ENCODE results near the gene EVA1C. TPM values are rescaled to one million over a fixed set of nuclear protein-coding genes. Genes with fewer than 3 reads are reported as not detected.

EVA1C gene
- polyA plus RNA-seq, 1 donor (not counting 4 experiments of a cell fraction or from before 2014, with no cell fraction given): 15.3 TPM

DNA sequence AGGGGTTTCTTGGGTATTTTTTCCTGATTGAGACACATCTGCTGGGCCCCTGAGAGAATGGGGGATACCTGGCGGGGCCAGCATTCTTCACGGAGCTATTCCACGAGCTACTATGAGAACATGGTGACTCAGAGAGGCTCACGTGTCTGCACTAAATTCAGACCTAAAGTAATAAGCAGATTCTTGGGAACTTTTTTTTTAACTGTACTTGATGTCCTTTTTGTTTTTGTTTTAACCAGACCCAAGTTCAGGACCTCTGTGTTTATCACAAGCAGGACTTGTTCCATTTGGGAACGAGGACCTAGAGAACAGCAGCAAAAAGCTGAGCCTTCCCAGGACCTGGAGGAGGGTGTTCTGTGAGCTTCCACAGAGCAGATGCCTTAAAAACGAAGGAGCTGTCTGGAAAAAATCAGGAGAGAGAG lies 44.0 kb downstream of the EVA1C start:
- no peaks in the 10 kb centered on the region for H3K9me3 ChIP-seq (ENCODE audit: control insufficient read depth, low read depth, low read length)
- no peak overlapping the region for H3K27ac ChIP-seq (ENCODE audit: control insufficient read depth, insufficient read depth, low read length)
- FAIRE-seq (no peak), DNase-seq (ENCODE audit: low read depth, low spot score) (no peak)
- H3K9me1 ChIP-seq (ENCODE audit: control insufficient read depth, extremely low read depth, insufficient read depth, low read length): no peaks in the 10 kb centered on the region
- H3K27me3 ChIP-seq (ENCODE audit: control insufficient read depth, extremely low read depth, insufficient read depth, low read length): no peaks in the 10 kb centered on the region
- H3K79me2 ChIP-seq (ENCODE audit: control insufficient read depth, insufficient read depth, low read length): no peaks in the 10 kb centered on the region
- H3K4me3 ChIP-seq (ENCODE audit: control insufficient read depth in 2 of 3, extremely low read depth in 1 of 3, insufficient read depth in 2 of 3, low read depth in 1 of 3, low read length in 3 of 3): no peak overlapping the region
- H3K9ac ChIP-seq (ENCODE audit: control insufficient read depth, extremely low read depth, insufficient read depth, low read length): no peak overlapping the region
- H4K20me1 ChIP-seq (ENCODE audit: control insufficient read depth, extremely low read depth, insufficient read depth, low read length): no peaks in the 10 kb centered on the region
- no peak overlapping the region for H3K4me2 ChIP-seq (ENCODE audit: control insufficient read depth, extremely low read depth, insufficient read depth, low read depth, low read length)
- H3K4me1 ChIP-seq (ENCODE audit: control insufficient read depth, extremely low read depth, insufficient read depth, low read length): peaks cover 5% of the 10 kb centered on the region
- no peak for TF ChIP-seq CTCF (optimal IDR thresholded peaks at IDR 0.05 in 1 of 3, IDR thresholded peaks at IDR 0.05 in 1 of 3, conservative IDR thresholded peaks at IDR 0.05 in 1 of 3; ENCODE audit: extremely low read depth in 1 of 3, insufficient read depth in 2 of 3, low read length in 3 of 3)
- no peak for TF ChIP-seq EZH2 (IDR thresholded peaks at IDR 0.05; ENCODE audit: low read length)
- H2AFZ ChIP-seq (ENCODE audit: control insufficient read depth, low read length): no peak overlapping the region
- H3K36me3 ChIP-seq (ENCODE audit: control insufficient read depth in 2 of 2, extremely low read depth in 1 of 2, insufficient read depth in 2 of 2, low read length in 2 of 2): peaks cover 0 to 7% of the 10 kb centered on the region in 2 experiments
- dilution Hi-C loops (cut with MboI; ENCODE audit: extremely low pct_ligation_motif_present, low sequenced_read_pairs): no loop called here

- Histone ChIP-seq H3K36me3 (ENCODE audit: control insufficient read depth in 2 of 2, extremely low read depth in 1 of 2, insufficient read depth in 2 of 2, low read length in 2 of 2) (peaks cover 0 to 11% of the 10 kb centered on the region in 2 experiments), H2AFZ (ENCODE audit: control insufficient read depth, low read length) (no peak overlapping the region), H3K79me2 (ENCODE audit: control insufficient read depth, insufficient read depth, low read length) (no peaks in the 10 kb centered on the region)
Measured at GRCh38 chr21:32457360-32457840, 44.9 kb downstream of the EVA1C start.

More at GRCh38 chr21:32457360-32457840, 44.9 kb downstream of the EVA1C start:
- dilution Hi-C loops (cut with MboI; ENCODE audit: extremely low pct_ligation_motif_present, low sequenced_read_pairs): no loop called here
- Histone ChIP-seq H3K4me1 (ENCODE audit: control insufficient read depth, extremely low read depth, insufficient read depth, low read length) (peaks cover 3% of the 10 kb centered on the region), H4K20me1 (ENCODE audit: control insufficient read depth, extremely low read depth, insufficient read depth, low read length) (no peaks in the 10 kb centered on the region), H3K9me1 (ENCODE audit: control insufficient read depth, extremely low read depth, insufficient read depth, low read length) (no peaks in the 10 kb centered on the region), H3K9me3 (ENCODE audit: control insufficient read depth, low read depth, low read length) (no peaks in the 10 kb centered on the region), H3K27ac (ENCODE audit: control insufficient read depth, insufficient read depth, low read length) (no peak overlapping the region), H3K4me2 (ENCODE audit: control insufficient read depth, extremely low read depth, insufficient read depth, low read depth, low read length) (no peak overlapping the region), H3K27me3 (ENCODE audit: control insufficient read depth, extremely low read depth, insufficient read depth, low read length) (no peaks in the 10 kb centered on the region), H3K9ac (ENCODE audit: control insufficient read depth, extremely low read depth, insufficient read depth, low read length) (no peak overlapping the region), H3K4me3 (ENCODE audit: control insufficient read depth in 2 of 3, extremely low read depth in 1 of 3, insufficient read depth in 2 of 3, low read depth in 1 of 3, low read length in 3 of 3) (no peak overlapping the region)
- no peak for DNase-seq (ENCODE audit: low read depth, low spot score)
- no peak for FAIRE-seq
- TF ChIP-seq EZH2 (IDR thresholded peaks at IDR 0.05; ENCODE audit: low read length) (no peak), CTCF (optimal IDR thresholded peaks at IDR 0.05 in 1 of 3, IDR thresholded peaks at IDR 0.05 in 1 of 3, conservative IDR thresholded peaks at IDR 0.05 in 1 of 3; ENCODE audit: extremely low read depth in 1 of 3, insufficient read depth in 2 of 3, low read length in 3 of 3) (no peak)

All from keratinocyte (primary cell).